GM20431 (cell line): Measurements from ENCODE around the gene RIOX2.

Source experiments
- in situ Hi-C: fragments of 300-500 bp; cut with MseI, MboI; formaldehyde crosslinking; loops from one replicate; pipeline ENCODE4 v1.15.0; 2020; ENCODE audit warnings: low sequenced_read_pairs; ENCODE audit not compliant: unreplicated experiment

RIOX2 gene

DNA sequence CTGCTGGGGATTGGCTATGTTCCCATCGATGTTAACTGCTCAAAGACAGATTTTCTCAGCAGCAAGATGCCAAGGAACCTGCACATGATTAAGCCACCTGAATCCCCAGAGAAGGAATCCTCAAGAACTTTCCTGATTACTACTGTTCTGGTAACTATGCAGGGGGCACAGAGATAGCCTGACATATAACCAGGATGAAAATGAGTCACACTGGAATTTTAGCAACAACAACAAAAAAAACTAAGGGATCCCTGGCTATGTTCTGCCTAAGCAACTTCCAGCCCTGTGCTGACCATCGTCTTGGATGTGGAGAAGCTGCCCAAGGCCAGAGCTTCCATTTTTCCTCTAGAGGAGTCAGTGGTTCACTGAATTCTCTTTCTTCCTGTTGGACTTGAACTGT is 13.8 kb downstream of the RIOX2 start:
- in situ Hi-C loops: loop anchor here (10.0 kb wide), 1 partner anchor 56 kb away; no protein-coding TSS in a partner anchor

DNA sequence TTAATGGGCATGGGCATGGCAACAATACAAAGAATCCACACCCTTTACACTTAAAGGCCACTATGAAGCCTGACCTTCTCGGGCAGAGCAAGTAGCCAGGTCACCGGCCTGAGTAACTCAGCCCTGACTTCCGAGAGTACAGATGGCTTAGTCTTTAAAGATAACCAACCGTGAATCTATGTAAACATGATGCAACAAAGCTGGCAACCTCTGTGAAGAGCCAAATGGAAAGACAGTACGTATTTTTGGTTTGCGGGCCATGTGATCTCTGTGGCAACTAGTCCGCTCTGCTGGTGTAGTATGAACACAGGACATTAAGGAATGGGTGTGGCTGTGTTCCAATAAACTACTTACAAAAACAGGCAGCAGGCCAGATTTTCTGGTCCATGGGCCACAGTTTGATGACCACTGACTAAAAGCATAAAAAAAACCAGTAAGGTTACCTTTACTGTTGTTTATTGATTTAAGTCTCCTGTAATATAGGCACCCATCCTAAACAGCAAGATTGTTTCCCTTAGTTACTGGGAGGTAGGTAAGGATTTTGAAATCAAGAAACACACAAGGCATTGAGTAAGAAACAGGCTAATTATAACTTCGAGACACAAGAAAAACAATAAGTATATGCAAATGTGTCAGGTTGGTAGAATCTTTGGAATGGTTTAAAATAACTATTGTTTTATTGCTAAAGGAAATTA is 14.5 kb downstream of the RIOX2 start:
- in situ Hi-C loops: loop anchor here (10.0 kb wide), 1 partner anchor 57 kb away; no protein-coding TSS in a partner anchor

DNA sequence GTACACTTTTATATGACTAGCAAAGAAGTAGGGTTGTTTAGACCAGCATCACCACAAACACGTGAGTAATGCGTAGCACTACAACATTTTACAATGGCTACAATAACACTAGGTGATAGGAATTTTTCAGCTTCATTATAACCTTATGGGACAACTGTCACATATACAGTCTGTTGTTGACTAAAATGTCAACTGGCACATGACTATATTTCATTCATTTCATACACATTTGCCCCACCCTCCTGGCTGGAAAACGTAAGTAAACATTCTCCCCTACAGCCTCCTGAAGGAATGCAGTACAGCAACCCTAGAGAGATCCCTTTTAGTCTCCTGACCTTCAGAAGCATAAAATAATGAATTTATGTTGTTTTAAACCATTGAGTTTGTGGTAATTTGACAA is 16.2 kb downstream of the RIOX2 start:
- in situ Hi-C loops: loop anchor here (10.0 kb wide), 1 partner anchor 59 kb away; no protein-coding TSS in a partner anchor

DNA sequence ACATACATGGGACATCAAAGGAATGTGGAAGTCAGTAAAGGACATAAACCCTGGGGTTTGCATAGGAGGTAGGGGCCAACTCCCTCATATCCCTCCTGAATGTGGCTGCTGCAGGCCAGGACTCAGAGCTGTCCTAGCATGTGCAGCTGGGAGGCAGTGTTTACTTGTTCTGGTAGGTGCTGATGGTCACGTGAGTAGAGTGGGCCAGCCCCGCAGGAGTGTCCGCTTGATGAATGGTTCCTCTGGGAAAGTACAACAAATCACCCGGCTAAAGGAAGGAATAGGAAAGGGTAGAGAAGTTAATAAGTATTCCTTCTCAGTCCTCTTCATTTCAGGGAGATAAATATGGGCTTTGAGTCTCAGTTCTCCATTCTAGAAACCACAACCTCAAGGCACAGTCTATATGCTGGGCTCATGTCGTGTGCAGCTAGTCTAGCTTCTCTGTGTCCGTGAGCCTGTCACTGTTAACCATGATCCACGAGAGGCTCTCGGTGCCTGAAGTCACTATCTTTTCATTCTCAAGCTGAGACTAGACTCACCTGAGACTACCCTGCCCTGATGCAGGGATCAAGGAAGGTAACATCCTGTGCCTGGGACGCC is 17.9 kb downstream of the RIOX2 start:
- in situ Hi-C loops: loop anchor here (10.0 kb wide), 1 partner anchor 60 kb away; no protein-coding TSS in a partner anchor

DNA sequence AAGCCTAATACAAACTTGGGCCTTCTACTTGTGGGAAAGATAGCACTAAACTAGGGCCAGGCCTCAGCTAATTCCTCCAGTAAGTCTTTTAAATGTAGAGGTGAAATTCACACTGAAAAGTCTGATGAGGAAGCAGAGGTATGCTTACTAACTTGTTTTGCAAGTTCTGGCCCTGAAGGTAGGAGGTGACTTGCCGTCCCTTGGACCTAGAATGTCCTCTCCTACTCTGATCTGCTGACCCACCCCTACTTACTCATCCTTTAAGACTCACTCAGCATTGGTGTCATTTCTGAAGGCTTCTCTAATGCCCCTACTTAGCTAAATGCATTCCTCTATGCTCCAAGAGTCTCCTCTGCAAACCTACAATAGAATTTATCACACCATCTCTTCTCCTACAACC is 19.4 kb downstream of the RIOX2 start:
- in situ Hi-C loops: loop anchor here (10.0 kb wide), 1 partner anchor 62 kb away; no protein-coding TSS in a partner anchor

DNA sequence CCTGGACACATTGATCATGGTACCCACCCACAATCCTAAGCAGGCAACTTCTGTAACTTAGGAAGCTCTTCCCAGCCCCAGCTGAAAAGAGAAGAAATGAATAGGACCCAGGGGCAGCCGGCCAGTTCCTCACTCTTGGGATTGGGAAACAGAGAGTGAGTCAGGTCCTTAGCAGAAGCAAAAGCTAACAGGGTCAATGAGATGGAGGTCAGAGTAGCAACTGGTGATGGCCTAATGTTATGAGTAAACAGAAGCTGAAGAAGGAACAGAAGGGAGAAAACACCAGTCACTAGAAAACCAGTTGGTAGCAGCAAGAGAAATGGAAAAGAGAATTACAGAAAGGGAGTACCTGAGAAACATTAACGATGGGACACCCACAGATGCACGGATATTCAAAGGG is 20.0 kb downstream of the RIOX2 start:
- in situ Hi-C loops: loop anchor here (10.0 kb wide), 1 partner anchor 63 kb away; no protein-coding TSS in a partner anchor

DNA sequence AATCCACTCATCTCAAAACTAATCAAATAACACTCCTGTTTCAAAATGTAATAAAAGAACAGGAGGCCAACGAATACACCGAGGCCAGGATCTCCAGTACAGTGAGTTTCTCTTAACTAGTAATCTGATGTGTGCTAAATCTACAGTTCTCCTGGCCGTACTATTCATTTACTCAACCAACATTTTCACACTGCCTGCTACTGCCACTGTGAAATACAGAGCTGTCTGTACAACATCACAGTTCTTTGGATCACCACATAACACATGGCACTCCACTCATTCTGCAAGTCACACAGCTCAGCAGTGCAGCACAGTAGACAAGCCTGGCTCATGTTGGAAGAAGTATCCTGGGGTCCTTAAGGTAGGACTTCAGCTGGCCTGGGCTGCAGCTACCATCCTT is 21.9 kb downstream of the RIOX2 start:
- in situ Hi-C loops: loop anchor here (10.0 kb wide), 1 partner anchor 64 kb away; no protein-coding TSS in a partner anchor

DNA sequence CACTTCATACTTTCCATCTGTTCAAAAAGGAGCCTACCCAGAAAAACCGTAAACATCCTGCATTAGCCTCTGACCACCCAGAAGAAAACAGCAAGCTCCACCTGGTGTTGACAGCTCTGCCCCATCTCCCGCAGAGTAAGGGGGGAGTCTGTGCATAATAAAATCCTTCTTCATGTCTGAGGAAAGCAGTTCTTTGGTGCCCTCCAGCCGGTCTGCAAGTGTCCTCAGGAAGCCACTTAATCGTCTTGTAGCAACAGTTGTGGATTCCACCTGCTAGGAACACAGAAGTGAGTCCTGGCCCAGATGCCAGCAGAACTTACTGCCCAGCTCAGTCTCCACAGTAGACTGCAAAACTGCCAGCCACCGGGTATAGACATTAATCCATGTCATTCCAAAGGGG is 22.5 kb downstream of the RIOX2 start:
- in situ Hi-C loops: loop anchor here (10.0 kb wide), 1 partner anchor 65 kb away; no protein-coding TSS in a partner anchor

DNA sequence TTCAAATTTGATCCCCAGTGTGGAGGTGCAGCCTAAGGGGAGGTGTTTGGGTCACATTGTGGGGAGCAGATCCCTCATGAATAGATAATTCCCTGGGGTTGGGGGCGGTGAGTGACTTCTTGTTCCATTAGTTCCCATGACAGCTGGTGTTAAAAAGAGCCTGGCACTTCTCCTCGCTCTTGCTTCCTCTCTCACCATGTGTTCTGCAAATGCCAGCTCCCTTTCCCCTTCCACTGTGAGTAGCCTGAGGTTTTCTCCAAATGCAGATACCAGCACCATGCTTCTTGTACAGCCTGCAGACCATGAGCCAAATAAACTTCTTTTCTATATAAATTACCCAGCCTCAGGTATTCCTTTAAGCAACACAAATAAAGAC is 23.1 kb downstream of the RIOX2 start:
- in situ Hi-C loops: no loop called here

DNA sequence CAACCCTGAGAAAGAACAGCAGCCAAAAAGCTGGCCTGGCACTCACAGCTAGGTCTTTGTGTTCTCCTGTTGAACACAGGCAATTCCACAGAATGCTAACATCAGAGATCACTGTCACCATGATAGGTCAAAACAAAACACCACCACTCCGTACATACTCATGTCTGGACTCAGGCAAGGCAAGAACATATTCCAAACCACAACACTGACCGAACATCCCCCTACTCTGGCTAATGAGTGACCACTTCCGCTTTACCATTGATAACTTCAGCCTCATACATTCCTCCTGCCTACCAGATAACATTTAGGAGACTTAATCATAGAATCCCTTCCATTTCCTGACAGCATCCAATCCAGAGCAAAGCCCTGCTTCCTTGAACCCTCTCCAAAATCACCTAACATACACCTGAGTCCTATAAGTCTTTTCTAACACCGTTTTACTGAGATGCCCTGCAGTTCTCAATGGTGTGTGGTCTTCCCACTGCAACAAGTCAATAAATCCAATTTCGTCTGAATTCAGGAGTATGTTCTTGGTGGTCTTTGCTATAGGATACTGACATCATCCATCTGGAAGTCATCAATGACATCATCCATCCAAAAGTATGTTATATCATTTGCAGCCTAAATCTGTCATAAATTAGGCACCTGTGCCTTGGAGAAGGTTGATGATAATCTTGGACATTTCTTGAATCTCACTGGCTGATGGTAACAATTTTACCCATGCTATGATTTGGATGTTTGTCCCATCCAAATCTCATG is 23.7 kb downstream of the RIOX2 start:
- in situ Hi-C loops: no loop called here

DNA sequence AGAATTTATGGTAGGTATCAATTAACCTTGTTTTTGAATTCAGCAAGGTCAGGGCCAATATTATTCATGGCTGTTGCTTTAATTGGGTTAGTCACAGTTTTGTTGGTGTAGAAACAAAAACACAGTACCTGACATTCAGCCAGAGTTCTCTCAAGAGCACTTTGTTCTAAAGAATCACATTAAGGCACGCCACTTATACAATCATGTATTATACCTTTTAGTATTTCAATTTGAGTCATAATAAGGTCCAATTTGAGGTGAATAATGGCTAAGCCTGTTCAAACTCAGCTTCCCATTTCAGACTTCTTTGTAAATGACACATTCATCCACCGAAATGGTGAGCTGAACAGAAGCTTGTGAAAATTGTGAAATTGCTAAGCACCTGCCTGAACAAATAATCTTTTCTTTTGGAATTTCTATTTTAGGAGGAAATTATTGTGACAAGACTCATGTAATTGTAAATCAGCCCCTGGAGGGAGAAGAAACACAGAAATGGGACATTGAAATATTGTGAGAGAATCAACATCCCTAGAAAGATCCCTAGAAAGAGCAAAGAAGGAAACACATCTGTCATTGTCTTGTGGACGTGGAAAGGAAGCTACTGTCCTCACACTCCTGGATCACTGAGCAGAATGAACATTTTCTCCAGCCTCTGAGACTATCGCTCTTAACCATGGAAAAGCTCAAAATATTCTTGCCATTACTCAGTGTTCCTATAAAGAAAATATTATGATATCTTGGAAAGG is 29.3 kb downstream of the RIOX2 start:
- in situ Hi-C loops: no loop called here

DNA sequence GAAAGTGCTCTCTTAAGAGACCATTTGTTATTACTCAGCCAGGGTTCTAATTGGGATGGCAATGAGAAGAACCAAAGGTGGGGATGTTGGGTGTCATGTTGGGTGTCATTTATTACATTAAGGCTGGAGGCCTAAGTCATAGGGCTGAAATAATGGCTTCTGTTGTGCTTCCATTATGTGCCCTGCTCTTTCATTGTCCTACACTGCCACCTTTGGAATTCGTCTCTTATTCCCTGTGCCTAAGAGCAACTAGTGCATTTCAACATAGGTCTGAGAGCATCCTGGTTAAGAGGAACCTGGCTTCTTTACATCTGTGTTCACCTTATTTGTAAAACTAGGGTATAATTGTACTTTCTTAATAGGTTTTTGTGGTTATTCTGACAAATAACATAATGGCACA is 32.2 kb downstream of the RIOX2 start:
- in situ Hi-C loops: no loop called here

DNA sequence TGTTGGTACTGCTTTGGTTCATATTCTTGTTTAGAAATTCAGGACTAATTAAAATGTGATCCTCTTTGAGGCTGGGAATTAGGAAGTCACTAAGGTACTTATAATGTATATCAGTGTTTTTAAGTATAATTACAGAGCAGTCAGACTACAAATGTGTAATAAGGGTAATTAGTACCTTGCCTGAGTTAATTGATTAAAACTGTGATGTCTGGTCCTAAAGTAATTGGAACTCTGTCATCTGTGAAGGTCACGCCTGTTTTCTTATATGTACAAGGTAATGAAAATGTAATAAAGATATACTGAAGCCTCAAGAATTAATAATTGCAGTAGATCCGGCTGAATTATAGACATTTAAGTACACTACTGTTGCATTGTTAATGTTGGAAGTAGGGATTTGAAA is 32.8 kb downstream of the RIOX2 start:
- in situ Hi-C loops: no loop called here

DNA sequence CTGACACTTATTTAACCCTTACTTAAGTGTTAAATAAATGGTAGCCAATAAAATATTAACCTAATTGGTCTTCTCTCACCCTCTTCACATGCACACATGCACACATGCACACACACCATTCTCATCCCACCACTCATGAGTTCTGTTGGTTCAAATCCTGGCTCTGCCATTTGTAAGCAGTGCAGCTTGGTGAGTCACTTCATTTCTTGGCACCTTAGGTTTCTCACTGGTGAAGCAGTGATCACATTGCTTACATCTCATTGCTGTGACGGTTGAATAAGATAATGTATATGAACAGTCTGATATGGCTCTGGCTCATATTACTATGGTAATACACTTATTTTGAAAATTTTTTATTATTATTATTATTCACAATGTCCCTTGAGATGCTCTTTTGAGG is 33.8 kb downstream of the RIOX2 start:
- in situ Hi-C loops: no loop called here

DNA sequence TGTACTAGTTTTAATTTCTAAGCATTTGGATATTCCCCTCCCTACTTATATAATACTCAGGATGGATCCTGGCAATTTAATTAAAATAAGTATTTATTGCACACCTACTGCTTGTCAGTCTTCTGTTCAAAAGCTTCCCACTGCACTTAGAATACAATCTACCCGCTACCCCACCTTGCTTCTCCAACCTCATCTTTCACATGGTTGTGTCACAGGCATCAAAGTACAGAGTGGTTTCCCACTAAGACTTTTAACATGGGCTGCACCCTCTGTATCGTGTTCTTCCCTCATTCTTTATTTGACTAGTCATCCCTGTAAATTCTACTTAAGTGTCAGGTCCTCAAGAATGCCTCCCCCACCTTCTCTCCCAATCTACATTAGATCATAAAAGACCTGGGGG is 35.0 kb downstream of the RIOX2 start:
- in situ Hi-C loops: no loop called here

DNA sequence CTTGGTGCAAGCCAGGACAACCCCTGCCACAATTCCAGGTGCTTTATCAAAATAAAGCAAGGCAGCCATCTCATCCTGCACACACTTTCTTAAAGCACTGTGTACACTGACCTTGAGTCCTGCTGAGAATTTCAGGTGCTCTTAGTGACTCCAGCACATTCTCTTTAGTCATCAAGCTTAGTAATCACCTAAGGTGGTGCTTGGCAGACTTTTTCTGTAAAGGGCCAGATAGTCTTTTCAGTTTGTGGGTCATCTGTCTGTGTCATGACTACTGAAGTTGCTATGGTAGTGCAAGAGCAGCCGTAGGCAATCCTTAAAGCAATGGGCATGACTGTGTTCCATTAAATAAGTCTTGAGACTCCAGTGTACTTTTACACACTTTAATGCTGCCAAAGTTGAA is 36.4 kb downstream of the RIOX2 start:
- in situ Hi-C loops: no loop called here

DNA sequence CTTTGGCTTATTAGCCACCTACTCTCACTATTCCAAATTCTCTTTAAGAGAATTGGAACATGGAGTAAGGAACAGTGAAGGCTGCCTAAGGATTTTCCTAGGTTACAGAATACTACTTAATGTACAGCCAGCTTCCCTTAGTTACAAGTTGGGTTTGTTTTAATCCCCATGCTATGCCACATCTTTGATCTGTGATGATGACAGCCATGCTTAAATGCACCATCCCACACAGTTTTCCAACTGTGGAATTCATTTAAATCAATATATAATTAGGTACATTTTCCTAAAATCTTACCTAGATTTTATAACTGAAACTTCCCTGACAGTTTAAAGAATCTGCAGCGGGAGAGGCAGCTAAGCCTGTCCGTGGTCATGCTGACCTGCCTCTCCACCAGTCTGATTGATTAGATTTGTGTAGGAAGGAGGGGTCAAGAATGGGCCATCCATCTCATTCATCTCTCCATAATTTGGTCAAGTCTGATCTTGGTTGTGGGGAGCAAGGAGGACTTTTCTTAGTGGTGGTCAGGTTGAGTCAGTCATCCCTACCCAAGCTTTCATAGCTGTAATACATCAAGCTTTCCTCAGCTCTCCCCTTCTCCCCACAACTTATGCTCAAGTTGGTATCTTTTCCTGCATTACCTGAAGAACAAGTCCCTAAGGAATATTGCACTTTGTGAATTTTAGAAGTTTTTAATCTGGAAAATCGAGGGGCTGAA is 37.1 kb downstream of the RIOX2 start:
- in situ Hi-C loops: no loop called here

DNA sequence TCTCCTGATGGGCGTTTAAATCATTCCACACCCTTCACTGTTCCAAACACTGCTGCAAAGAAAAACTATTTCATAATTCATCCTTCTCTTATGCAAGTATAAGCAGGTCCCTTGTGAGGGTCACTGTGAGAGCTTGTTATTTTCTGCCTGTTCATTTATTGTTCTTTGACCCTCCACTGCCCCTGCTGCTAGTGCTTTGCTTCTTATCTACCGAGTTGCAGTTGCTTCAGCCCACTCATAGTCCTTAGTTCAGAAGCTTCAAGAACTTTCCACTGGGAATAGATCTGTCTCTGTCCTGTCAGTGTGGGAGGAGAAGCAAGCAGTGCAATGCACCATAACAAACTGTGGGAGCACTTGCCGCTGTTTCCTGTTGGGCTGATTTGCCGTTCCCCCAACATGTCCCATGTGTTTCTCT is 39.8 kb downstream of the RIOX2 start:
- in situ Hi-C loops: no loop called here

DNA sequence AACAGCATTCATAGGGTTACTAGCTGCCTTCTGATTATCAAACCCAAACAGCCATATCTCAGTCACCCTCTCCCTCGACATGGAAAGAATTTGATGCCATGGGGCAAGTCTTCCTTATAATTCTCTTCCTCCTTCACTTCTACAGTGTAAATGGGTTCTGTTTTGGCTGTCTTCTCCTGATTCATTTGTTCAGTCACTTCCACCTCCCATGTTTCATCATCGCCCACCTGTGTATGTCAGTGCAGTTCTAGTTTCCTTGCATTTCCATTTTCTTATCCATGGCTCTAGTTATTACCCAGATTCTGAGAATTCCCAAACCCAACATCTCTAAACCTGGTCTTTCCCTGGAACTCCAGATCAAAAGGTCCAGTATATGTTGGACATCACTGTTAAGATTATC is 41.0 kb downstream of the RIOX2 start:
- in situ Hi-C loops: no loop called here

DNA sequence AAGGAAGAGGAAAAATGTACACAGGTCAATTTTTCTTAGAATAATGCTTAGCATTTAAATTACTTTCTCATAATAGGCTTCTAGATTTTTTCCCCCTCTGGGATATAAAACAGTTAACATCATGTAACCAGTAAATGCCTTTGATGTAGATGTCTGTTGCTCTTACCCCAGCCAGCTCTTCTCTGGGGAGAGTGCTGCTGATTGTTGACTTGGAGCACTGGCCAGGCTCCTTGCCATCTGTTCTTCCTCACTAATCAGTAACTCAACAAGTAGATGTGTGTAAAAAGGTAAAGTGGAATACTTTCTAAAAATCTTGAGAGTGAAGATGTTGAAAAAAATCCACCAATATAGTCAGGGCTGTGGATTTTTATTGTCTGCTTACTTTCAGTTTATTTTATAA is 42.2 kb downstream of the RIOX2 start:
- in situ Hi-C loops: no loop called here
